ENCODE measurements around the gene DOCK2. TPM values are rescaled to one million over a fixed set of nuclear protein-coding genes. Genes with fewer than 3 reads are reported as not detected.
A peak's percentile ranks its signal among the peaks of the same experiment; 100 is the strongest.

DOCK2 gene
- total RNA-seq, 1 donor from 2014 or later: not detected

GRCh38 chr5:169736653-169737052 is 99.6 kb downstream of the DOCK2 start:
- Histone ChIP-seq H3K4me3 (ENCODE audit: low read depth, low read length) (no peak overlapping the region), H3K36me3 (ENCODE audit: control insufficient read depth, insufficient read depth, low read length) (no peaks in the 10 kb centered on the region), H3K27me3 (ENCODE audit: control insufficient read depth, insufficient read depth, low read length) (no peaks in the 10 kb centered on the region)
- DNase-seq (ENCODE audit: low read depth) (no peak), FAIRE-seq (no peak)
- TF ChIP-seq CTCF (IDR thresholded peaks at IDR 0.05; ENCODE audit: insufficient read depth, low read length, severe bottlenecking): no peak

- no peak overlapping the region for H3K4me3 ChIP-seq (ENCODE audit: low read depth, low read length)
- TF ChIP-seq CTCF (IDR thresholded peaks at IDR 0.05; ENCODE audit: insufficient read depth, low read length, severe bottlenecking): no peak
- DNase-seq (ENCODE audit: low read depth): no peak
- no peak for FAIRE-seq
- H3K36me3 ChIP-seq (ENCODE audit: control insufficient read depth, insufficient read depth, low read length): no peaks in the 10 kb centered on the region
- no peaks in the 10 kb centered on the region for H3K27me3 ChIP-seq (ENCODE audit: control insufficient read depth, insufficient read depth, low read length)
Observed at GRCh38 chr5:169740435-169740834, 103.4 kb downstream of the DOCK2 start.

GRCh38 chr5:169742771-169743296 is 105.8 kb downstream of the DOCK2 start:
- FAIRE-seq: no peak
- H3K4me3 ChIP-seq (ENCODE audit: low read depth, low read length): no peak overlapping the region
- no peak for TF ChIP-seq CTCF (IDR thresholded peaks at IDR 0.05; ENCODE audit: insufficient read depth, low read length, severe bottlenecking)
- peak; percentile 73 for DNase-seq (ENCODE audit: low read depth)
- H3K36me3 ChIP-seq (ENCODE audit: control insufficient read depth, insufficient read depth, low read length): no peaks in the 10 kb centered on the region
- no peaks in the 10 kb centered on the region for H3K27me3 ChIP-seq (ENCODE audit: control insufficient read depth, insufficient read depth, low read length)

GRCh38 chr5:169744336-169744735 is 107.3 kb downstream of the DOCK2 start:
- DNase-seq (ENCODE audit: low read depth): peak; percentile 58
- no peak for TF ChIP-seq CTCF (IDR thresholded peaks at IDR 0.05; ENCODE audit: insufficient read depth, low read length, severe bottlenecking)
- Histone ChIP-seq H3K4me3 (ENCODE audit: low read depth, low read length) (no peak overlapping the region), H3K27me3 (ENCODE audit: control insufficient read depth, insufficient read depth, low read length) (no peaks in the 10 kb centered on the region), H3K36me3 (ENCODE audit: control insufficient read depth, insufficient read depth, low read length) (no peaks in the 10 kb centered on the region)
- no peak for FAIRE-seq

- TF ChIP-seq CTCF (IDR thresholded peaks at IDR 0.05; ENCODE audit: insufficient read depth, low read length, severe bottlenecking): no peak
- H3K27me3 ChIP-seq (ENCODE audit: control insufficient read depth, insufficient read depth, low read length): no peaks in the 10 kb centered on the region
- DNase-seq (ENCODE audit: low read depth) (peak; percentile 83), FAIRE-seq (peak; percentile 64)
- no peak overlapping the region for H3K4me3 ChIP-seq (ENCODE audit: low read depth, low read length)
- H3K36me3 ChIP-seq (ENCODE audit: control insufficient read depth, insufficient read depth, low read length): no peaks in the 10 kb centered on the region
Observed at GRCh38 chr5:169745441-169746146, 108.5 kb downstream of the DOCK2 start.
